Gastrocnemius medialis (tissue), 4 donors: Measurements from ENCODE around the gene PABPC1L.

Source experiments
- POLR2A ChIP-seq, 2 donors: fragments of 450-650 bp; IDR thresholded peaks; one replicate each; pipeline ENCODE4 v1.6.1; 2017; ENCODE audit warnings: antibody characterized with exemption in 2 of 2, mild to moderate bottlenecking in 2 of 2, moderate library complexity in 2 of 2
- TF ChIP-seq, protein P1 (sequence below), 5 experiments: fragments of 450-650 bp in 3 of 5; fragments of 200-600 bp in 2 of 5; sonication (generic) in 2 of 5; IDR thresholded peaks in 4 of 5; conservative IDR thresholded peaks in 1 of 5; 1 replicate in 4 of 5; 2 replicates in 1 of 5; pipeline ENCODE4 v1.5.1; 2016 to 2019; ENCODE audit warnings: antibody characterized with exemption in 5 of 5, mild to moderate bottlenecking in 3 of 5, moderate library complexity in 3 of 5

DNA sequence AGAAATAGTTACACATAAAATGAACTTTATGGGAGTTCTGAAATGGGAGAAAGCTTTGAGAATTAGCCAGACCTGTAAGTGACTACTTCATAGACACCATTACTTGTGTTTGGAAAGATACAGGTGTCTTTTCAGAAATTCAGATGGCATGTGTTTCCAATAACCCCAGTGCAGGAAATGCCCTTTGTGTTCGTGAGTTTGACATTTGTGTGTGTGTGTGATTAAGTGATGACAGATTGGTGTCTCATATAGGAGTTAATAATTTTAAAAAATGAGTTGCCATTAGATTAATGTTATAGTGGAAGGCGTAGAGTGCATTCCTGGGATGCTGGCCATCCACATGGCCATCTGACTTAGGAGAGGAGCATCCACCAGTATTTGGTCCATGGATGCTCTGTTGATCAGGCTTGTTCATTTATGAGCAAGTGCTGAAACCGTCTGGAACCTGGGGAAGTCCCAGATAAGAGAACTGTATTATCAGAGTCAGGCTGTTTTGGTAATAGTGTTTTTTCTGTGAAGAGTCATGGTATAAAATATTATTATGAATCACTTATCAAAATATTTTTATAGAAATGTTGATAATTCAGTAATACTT lies 59.5 kb downstream of the PABPC1L start:
- TF ChIP-seq, protein P1, sequence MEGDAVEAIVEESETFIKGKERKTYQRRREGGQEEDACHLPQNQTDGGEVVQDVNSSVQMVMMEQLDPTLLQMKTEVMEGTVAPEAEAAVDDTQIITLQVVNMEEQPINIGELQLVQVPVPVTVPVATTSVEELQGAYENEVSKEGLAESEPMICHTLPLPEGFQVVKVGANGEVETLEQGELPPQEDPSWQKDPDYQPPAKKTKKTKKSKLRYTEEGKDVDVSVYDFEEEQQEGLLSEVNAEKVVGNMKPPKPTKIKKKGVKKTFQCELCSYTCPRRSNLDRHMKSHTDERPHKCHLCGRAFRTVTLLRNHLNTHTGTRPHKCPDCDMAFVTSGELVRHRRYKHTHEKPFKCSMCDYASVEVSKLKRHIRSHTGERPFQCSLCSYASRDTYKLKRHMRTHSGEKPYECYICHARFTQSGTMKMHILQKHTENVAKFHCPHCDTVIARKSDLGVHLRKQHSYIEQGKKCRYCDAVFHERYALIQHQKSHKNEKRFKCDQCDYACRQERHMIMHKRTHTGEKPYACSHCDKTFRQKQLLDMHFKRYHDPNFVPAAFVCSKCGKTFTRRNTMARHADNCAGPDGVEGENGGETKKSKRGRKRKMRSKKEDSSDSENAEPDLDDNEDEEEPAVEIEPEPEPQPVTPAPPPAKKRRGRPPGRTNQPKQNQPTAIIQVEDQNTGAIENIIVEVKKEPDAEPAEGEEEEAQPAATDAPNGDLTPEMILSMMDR (IDR thresholded peaks at IDR 0.05 in 4 of 5, conservative IDR thresholded peaks at IDR 0.05 in 1 of 5) = no peak
- TF ChIP-seq POLR2A (IDR thresholded peaks at IDR 0.05) = no peak
